ENCODE data around the gene SAMD8.
"Not testable (repeated sequence)": the region's sequence is repeated elsewhere in the genome, so short reads cannot be mapped to it uniquely, and the experiment has no call there.

Gene SAMD8

GRCh38 chr10:75122505-75122904, 11.0 kb downstream of the SAMD8 start:
- intact Hi-C loops (cut with DNase I): no loop called here

GRCh38 chr10:75123088-75123682, 11.7 kb downstream of the SAMD8 start:
- intact Hi-C loops (cut with DNase I): no loop called here
- DNase-seq: no peak

More at GRCh38 chr10:75122505-75122904, 11.0 kb downstream of the SAMD8 start:
- DNase-seq: no peak

- intact Hi-C loops (cut with DNase I): no loop called here
- DNase-seq: no peak
Observed at GRCh38 chr10:75126277-75126676, 14.8 kb downstream of the SAMD8 start.

GRCh38 chr10:75127471-75127870, 16.0 kb downstream of the SAMD8 start:
- intact Hi-C loops (cut with DNase I): no loop called here
- no peak for DNase-seq

- intact Hi-C loops (cut with DNase I); DNase-seq: not testable (repeated sequence)
Observed at GRCh38 chr10:75128985-75129384, 17.5 kb downstream of the SAMD8 start.

- intact Hi-C loops (cut with DNase I): no loop called here
- DNase-seq: no peak
Observed at GRCh38 chr10:75129537-75129936, 18.1 kb downstream of the SAMD8 start.

GRCh38 chr10:75133701-75134100, 22.2 kb downstream of the SAMD8 start:
- intact Hi-C loops (cut with DNase I); DNase-seq: not testable (repeated sequence)

GRCh38 chr10:75136346-75136745, 24.9 kb downstream of the SAMD8 start:
- no peak for DNase-seq
- intact Hi-C loops (cut with DNase I): no loop called here

- intact Hi-C loops (cut with DNase I): no loop called here
Observed at GRCh38 chr10:75137533-75138438, 26.3 kb downstream of the SAMD8 start.

GRCh38 chr10:75140246-75140645, 28.8 kb downstream of the SAMD8 start:
- DNase-seq: no peak
- intact Hi-C loops (cut with DNase I): no loop called here

More at GRCh38 chr10:75137533-75138438, 26.3 kb downstream of the SAMD8 start:
- no peak for DNase-seq

- no peak for DNase-seq
- intact Hi-C loops (cut with DNase I): no loop called here
Observed at GRCh38 chr10:75143353-75143752, 31.9 kb downstream of the SAMD8 start.

- intact Hi-C loops (cut with DNase I): no loop called here
- no peak for DNase-seq
Observed at GRCh38 chr10:75145590-75145989, 34.1 kb downstream of the SAMD8 start.

GRCh38 chr10:75146780-75147179, 35.3 kb downstream of the SAMD8 start:
- intact Hi-C loops (cut with DNase I): no loop called here
- no peak for DNase-seq

- intact Hi-C loops (cut with DNase I): no loop called here
- DNase-seq: no peak
Observed at GRCh38 chr10:75150656-75151055, 39.2 kb downstream of the SAMD8 start.

GRCh38 chr10:75159519-75159918, 48.1 kb downstream of the SAMD8 start:
- DNase-seq: peak in 1 of 42 donors; percentile 13
- intact Hi-C loops (cut with DNase I): no loop called here

GRCh38 chr10:75165684-75166622, 54.5 kb downstream of the SAMD8 start:
- intact Hi-C loops (cut with DNase I): no loop called here
- DNase-seq: no peak

- DNase-seq: no peak
- intact Hi-C loops (cut with DNase I): no loop called here
Observed at GRCh38 chr10:75166623-75166972, 55.1 kb downstream of the SAMD8 start.

GRCh38 chr10:75168275-75168674, 56.8 kb downstream of the SAMD8 start:
- intact Hi-C loops (cut with DNase I): no loop called here
- no peak for DNase-seq

- intact Hi-C loops (cut with DNase I): no loop called here
- no peak for DNase-seq
Observed at GRCh38 chr10:75170215-75170614, 58.8 kb downstream of the SAMD8 start.

- no peak for DNase-seq
- intact Hi-C loops (cut with DNase I): no loop called here
Observed at GRCh38 chr10:75175046-75175445, 63.6 kb downstream of the SAMD8 start.
